HG02852 (cell line): ENCODE measurements around the gene ACSL5.

ENCODE experiments used
- ATAC-seq: cut with Tn5 transposase; IDR thresholded peaks from one replicate; pipeline ENCODE4 v1.9.1; 2021; ENCODE audit warnings: mild to moderate bottlenecking, moderate library complexity; ENCODE audit not compliant: unreplicated experiment

The ACSL5 gene, protein sequence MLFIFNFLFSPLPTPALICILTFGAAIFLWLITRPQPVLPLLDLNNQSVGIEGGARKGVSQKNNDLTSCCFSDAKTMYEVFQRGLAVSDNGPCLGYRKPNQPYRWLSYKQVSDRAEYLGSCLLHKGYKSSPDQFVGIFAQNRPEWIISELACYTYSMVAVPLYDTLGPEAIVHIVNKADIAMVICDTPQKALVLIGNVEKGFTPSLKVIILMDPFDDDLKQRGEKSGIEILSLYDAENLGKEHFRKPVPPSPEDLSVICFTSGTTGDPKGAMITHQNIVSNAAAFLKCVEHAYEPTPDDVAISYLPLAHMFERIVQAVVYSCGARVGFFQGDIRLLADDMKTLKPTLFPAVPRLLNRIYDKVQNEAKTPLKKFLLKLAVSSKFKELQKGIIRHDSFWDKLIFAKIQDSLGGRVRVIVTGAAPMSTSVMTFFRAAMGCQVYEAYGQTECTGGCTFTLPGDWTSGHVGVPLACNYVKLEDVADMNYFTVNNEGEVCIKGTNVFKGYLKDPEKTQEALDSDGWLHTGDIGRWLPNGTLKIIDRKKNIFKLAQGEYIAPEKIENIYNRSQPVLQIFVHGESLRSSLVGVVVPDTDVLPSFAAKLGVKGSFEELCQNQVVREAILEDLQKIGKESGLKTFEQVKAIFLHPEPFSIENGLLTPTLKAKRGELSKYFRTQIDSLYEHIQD

GRCh38 chr10:112373912-112374338 lies at the start of gene ACSL5:
Gene ACSL5 (plus strand): TSS chr10:112374116. CDS start chr10:112394947, 20,831 bp downstream.
- ATAC-seq: no peak

DNA sequence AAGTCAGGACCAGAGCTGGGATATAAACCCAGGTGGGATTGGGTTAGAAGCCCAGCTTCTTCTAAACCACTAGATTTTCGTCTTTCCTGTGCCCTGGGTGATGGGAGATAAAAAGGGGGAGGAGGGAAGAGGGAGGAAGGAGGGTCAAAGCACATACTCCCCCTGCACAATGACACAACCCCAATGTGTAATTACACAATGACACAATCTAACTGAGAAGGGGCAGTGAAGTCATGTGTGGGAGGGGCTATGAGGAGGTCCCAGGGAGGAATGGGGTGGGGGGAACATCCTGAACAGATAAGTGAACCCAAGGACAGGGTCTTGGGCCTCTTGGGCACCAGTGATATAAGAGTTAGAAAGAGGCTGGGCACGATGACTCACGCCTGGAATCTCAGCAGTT lies 46.2 kb upstream of the ACSL5 start:
- no peak for ATAC-seq

DNA sequence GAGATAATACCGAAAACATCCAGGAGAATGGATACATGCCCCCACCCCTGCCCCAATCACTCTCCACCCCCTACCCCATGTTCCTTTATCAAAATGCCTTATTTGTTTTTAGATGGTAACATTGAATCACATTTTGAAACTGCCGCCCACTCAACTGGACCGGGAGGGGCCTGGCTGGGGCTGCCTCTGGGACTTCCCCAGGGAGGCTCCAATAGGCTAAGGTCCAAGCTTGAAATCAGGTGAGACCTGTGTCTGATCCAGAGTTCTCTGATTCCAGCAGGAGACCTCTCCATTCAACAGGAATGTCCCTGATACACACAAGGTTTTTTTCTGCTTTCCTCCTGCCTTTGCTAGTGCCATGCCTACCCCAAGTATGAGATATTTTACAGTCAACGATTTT lies 43.8 kb upstream of the ACSL5 start:
- ATAC-seq: no peak

- no peak for ATAC-seq
Observed at GRCh38 chr10:112330607-112331160, 43.2 kb upstream of the ACSL5 start.

DNA sequence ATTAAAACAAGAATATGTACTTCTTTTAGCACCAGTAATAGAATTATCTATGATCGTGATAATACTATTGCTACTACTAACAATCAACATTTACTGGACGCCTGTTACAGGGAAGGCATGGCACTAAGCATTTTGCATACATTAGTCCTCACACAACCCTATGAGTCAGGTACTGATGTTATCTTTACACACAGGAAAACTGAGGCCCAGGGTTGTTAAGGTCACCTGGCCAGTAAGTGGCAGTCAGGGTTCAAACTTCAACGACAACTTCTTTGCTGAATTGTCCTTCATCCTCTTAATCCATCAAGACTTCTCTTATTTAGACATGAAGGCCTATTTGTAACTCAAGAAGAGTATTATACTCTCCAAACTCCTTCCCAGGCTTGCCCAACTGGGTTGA lies 41.9 kb upstream of the ACSL5 start:
- no peak for ATAC-seq

GRCh38 chr10:112332509-112333228 lies 41.2 kb upstream of the ACSL5 start:
- ATAC-seq: no peak

DNA sequence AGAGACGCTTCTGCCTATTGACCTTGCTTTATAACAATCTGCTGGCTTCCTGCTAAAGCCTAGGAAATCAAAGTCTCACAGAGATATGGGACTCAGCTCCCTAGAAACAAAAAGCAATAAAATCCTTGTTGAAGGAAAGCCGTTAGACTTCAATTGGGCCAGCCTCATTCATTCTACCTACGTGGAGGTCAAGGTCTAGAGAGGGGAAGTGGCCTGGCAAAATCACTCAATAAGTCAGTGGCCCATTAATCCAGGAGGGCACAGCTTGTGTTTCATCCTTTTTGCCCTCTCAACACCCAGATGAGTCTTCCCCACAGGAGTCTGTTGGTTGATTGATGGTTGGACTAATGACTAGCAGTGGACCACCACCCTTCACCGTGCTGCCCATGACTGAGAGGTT lies 40.5 kb upstream of the ACSL5 start:
- ATAC-seq: no peak

DNA sequence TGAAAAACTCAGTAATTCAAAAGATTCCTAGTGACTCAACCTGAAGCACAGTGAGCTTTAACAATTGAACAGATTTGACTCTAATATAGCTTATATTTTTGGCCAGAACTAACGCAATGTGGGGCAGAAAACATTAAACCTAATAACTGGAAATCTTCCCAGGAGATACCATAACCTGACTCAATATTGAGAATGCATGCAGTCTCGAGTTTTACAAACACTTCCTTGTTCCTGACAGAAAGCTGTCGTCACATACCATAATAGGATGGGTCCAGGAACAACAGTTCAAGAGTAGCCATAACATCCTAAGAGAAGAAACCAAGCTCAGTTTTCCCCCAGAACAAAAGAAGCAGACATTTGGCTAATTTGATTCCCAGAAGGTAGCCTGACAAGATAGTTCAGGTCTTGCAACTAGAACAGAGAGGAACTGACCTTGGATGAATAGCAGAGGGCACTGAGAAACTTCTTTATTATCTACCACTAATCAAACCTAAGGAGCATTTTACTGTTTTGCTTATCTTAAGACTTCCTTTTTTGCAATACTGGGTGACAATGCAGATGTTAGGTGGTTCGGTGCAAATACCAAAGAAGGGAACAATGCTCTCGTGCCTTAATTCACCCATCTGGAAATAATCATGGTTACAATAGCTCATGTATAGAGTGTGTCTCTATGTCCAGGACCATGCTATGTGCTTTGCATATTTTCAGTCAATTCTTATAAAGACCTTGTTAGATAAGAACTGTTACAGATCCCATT lies 38.6 kb upstream of the ACSL5 start:
- no peak for ATAC-seq

DNA sequence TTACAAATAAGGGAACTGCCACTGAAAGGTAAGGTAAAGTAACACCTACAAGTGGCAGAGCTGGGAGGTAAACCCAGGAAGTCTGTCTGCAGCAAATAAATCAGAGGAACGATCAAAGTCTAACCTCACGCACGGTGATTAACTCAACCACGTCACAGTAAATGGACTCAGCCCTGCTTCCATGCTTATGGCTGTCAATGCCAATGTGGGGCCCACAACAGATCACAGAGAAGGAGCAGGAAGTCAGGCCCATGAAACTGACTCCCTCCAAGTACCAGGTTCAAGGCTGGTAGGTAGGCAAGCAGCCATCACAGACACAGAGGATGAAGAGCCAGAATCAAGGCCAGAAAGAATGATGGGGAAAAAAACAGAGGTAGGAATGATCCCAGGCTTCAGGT lies 38.0 kb upstream of the ACSL5 start:
- no peak for ATAC-seq

DNA sequence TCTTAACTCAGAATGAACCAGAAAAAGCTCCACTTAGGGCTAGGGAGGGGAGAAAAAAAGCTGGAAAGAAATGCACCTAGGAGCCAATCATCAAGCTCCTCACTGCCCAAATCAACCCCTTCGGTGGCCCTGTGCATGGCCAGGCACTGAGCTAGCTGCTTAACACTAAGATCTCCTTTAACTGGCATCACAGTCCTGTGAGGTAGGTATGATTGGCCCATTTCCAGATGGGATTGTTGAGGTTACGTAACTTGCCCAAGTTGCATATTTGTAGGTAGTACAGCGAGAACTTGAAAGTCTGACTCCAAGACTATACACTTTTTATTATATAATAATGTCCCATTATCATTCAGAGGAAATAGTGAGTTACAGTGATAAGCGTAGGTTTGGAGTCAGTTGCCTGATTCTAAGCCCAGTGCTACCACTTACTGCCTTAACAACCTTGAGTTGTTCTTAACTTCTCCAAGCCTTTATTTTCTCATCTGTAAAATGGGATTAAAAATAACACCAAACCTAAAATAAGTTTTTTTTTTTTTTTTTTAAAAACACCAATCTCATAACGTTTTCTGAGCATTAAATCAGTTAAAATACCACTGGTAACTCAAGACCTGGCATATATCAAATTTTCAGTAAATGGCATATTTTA lies 37.2 kb upstream of the ACSL5 start:
- ATAC-seq: no peak

DNA sequence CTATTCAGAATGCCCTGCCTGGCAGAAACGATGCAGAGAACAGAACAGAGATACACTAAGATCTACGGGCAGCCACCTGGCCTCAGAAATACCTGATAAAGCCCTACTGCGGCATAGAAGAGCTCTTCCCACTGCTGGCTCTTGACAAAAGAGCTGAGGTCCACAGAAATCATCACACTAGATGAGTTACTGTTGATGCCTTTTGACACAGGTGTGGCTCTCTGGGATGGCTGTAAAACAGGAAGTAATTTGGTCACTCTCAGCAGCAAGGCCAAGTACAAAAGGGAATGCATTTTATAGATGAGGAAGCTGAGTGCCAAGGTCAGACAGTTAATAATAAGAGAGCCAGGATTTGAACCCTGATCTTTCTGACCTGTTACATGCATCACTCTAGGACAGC lies 35.0 kb upstream of the ACSL5 start:
- no peak for ATAC-seq

DNA sequence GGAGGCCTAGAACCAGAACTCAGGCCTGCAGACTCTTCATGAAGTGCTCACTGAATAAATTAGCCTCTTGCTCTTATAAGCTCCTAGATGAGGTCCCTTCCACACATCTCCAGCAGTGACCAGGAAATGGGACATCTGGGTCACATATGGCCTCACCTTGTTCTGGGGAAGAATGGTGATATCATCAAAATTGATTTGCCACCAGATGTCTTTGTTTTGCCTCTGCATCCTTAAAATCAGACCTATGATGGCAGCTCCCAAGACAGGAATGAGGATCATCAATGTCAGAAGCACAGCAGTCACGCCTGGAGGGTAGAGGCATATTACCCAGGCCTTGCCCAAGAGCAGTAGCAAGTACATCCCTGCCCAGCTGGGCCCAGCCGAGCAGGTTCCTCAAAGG lies 33.3 kb upstream of the ACSL5 start:
- no peak for ATAC-seq

DNA sequence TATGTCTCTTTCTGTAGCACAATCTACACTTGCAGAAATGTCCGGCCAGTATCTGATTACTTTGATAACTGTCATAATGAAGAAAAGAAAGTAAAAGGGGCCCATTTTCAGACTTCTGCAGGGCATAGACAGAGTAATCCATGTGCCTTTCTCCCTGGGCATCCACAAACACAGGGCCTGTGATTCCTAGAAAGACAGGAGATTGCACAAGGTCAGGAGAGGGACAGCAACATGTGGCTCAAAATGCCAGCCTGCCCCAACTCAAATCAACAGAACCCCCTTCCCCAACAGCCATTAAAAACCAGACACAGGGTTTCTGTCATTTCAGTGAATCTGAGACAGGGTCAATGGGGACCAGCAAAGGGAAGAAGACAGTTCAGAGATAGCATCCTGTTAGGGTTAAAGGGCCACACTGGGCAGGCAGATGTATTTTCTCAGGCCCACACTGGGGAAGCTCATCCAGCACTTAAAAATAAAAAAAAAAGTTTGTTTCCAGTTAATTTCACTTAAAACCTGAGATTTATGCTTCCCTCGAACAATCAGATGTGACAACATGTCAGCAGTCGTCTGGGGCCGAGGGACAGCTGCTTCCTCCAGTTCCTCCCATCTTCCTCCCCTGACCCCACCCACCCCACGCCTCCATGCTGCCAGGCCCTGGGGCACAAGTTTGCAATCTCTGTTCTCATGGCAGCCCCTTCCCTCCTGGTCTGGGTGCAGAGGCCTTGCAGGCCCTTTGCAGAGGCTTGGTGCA lies 30.7 kb upstream of the ACSL5 start:
- no peak for ATAC-seq

DNA sequence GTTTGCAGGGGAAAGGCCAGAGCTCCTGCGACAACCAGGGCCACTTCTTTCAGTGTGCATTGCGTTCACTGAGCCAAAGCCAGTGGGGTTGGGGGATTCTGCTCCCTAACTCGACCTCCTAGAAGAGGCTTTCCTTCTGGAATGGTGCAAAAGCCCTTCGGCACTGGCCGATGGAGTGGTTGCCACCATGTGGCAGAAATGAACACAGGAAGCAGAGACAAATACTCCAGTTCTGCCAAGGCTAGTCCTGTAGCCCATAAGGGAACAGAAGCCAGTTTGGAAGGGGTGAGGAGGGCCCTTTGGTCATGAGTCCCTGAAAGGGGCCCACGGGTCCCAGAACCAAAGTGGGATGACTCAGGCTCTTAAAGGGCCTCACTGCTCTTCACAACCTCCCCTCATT lies 29.7 kb upstream of the ACSL5 start:
- no peak for ATAC-seq

DNA sequence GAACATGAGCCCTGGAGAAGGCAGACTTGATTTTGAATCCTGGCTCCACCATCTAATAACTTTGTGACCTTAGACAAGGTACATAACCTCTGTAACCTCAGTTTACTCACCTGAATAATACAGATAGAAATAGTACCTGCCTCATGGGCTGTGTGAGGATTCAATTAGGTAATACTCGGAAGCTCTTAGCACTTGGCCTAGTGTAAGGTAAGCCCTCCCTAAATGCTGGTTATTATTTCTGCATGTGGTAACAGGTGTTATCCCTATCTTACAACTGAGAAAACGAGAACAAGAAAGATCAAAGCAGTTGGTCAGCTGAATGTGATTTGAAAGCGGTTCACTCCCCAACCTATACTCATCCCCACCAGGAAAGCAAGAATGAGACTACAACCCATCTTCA lies 28.7 kb upstream of the ACSL5 start:
- no peak for ATAC-seq

DNA sequence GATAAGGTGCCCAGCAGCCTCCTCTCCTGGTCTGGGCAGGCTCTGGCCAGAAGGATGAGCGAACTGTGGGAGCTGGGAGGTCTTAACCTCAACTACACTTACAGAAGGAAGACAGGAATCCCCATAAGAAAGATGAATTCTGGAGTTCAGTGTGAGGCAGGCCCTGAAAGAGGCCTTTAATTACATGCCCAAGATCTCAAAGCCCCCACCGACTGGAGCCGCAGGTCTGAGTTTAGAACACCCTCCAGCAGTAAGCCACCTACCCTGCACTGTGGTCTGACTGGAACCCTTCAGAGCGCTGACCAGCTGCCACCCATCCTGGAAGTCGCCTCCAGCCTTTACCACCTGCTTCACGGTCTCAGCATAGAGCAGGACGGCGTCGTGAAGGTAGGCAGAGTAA lies 28.2 kb upstream of the ACSL5 start:
- no peak for ATAC-seq

GRCh38 chr10:112346774-112347173 lies 27.1 kb upstream of the ACSL5 start:
- no peak for ATAC-seq

GRCh38 chr10:112347709-112348671 lies 25.9 kb upstream of the ACSL5 start:
- ATAC-seq: no peak
